HG02610 (cell line): ENCODE data around the gene RAP1B.

Experiments used
- ATAC-seq: cut with Tn5 transposase; IDR thresholded peaks from one replicate; pipeline ENCODE4 v1.9.1; 2021; ENCODE audit warnings: mild to moderate bottlenecking, moderate library complexity; ENCODE audit not compliant: unreplicated experiment

The RAP1B gene

DNA sequence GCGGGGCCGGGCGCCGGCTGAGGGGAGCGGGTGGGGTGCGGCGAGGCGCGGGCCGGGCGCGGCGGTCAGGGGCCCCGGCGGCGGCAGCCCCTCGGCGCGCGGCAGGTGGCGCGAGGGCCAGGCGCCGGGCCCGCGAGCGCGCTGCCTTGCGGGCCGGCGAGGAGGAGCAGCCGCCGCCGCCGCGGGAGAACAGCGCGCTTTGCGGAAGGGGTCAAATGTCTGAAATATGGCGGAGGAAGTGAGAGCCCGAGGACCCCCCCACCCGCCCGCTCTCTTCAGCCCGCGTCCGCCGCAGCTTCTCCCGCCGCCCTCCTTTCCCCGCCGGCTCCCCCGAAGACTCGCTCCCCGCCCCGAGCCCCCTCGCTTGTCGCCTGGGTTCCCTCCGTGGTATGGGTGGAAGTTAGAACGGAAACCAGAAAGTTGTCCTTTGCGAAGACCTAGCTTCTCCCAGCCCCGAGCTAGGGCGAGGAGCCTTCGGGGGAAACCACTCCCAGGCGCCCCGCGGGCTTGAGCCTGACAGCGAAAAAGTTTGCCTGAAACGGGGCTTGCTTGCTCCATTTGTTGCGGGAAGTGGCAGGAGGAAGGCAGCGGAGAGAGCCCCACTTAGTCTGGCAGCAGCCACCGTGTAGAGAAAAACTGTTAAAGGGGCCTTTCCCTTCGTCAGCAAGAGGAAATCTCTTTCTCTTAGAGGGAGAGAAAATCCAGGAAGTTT lies 551 bp downstream of the RAP1B start:
- peak; percentile 19 for ATAC-seq

DNA sequence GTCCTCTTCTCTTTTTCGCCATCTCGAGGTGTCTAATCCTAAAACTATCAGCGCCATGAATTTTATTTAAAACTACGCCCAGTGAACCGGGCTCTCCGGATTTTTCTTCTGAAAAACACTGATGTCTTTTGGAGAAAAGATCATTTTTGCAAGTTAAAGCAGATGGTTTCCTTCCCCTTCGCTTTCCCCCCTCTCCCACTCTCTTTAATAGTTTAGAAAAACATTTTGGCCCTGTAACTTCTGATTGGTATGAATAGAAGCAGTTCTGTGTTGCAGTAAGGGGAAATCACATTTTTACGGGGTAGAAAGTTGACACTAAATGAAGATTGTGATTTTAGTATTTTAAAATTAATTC lies 1.1 kb downstream of the RAP1B start:
- ATAC-seq = no peak

DNA sequence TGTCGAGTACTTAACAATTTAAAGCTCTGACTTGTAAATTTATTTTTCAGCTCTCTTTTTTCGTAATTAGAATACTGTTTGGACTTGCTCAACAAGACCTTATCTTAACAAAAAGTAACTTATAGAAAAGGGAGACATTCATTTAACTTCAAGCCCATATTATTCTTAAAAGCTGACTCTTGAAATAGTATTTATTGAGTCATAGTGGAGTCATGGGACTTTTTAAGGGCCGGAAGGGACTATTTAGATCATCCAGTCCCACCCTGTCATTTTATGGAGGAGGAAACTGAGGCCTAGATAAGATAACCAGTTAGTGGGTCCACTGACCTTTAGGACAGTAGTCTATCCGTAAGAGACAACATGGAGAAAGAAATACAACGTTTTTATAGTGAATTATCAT lies 1.5 kb downstream of the RAP1B start:
- no peak for ATAC-seq

DNA sequence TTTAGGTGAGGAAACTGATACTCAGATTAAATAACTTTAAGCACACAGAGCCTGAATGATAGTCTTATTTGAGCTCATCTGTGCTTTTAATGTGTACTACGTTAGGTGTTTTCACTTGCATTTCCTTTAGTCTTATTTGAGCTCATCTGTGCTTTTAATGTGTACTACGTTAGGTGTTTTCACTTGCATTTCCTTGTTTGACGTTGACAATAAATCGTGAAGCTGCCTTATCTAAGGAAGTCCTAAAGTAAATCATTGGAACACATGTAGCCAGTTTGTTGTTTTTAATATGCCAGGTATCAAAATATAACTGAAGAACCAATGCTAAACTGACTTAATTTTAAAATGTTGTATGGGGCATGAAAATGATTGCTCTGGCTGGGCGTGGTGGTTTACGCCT lies 2.0 kb downstream of the RAP1B start:
- no peak for ATAC-seq

DNA sequence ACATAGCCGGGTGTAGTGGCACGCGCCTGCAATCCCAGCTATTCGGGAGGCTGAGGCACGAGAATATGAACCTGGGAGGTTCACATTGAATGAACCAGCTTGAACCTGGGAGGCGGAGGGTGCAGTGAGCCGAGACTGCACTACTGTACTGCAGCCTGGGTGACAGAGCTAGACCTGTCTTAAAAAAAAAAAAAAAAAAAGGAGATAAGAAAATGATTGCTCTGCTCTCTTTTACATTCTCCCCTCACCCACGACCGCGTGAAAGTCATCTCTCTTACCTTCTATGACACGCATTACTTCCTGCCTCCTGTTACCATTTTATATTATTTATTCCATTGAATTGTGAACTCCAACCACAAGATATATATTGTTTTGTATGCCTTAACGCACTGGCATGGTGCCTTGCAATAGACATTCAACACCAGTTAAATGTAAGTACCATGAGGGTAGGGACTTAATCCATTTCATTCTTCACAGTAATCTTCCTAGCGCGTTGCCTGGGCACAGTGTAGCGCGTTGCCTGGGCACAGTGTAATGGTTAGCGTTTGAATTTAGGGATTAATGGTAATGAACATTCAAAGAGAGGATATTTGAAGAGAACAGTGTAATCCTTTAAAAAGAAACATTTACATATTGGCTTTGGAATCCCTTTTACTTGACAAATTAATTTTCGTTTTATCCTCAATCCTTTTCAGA lies 2.7 kb downstream of the RAP1B start:
- ATAC-seq = no peak

DNA sequence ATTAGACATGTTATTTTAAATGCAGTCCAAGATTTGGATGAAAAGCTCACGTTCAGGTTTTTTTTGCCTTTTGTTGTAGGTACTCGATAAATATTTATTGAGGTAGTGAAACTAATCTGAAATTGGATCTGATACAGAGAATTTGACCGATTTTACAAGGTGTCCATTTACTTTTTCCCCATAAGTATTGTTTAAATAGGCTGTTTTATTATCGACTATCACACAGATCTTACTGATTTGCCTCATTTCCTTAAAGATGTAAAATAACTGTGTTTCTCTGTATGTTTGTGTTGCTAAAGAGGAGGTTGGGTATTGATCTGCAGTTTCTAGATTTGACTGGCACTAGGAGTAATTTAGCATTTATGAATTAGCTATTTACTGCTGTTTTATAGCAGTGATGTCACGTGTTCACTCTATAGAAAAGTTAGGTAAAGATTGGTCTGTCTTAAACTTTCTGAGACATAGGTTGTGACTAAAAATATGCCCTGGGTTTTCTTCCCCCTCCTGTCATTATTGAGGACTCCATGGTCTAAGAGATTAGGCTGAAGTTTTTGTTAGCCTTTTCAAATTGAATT lies 3.5 kb downstream of the RAP1B start:
- no peak for ATAC-seq

DNA sequence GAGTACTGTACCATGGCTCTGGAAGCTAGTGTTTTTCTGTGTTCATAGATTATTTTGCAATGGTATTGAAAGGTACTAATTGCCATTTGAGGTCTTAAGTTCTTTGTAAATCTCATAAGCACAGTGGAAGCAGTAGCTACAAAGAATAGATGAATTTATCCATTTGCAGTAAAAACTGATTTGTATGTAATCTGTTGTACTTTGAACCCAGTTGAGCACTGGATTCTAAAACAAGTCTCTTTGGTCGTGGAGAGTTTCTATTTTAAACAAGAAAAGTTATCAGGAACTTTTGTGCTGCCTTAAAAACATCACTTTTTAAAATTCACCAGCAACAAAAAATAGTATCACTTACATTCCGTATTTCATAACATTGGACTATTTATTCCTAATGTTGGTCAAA lies 4.1 kb downstream of the RAP1B start:
- no peak for ATAC-seq

DNA sequence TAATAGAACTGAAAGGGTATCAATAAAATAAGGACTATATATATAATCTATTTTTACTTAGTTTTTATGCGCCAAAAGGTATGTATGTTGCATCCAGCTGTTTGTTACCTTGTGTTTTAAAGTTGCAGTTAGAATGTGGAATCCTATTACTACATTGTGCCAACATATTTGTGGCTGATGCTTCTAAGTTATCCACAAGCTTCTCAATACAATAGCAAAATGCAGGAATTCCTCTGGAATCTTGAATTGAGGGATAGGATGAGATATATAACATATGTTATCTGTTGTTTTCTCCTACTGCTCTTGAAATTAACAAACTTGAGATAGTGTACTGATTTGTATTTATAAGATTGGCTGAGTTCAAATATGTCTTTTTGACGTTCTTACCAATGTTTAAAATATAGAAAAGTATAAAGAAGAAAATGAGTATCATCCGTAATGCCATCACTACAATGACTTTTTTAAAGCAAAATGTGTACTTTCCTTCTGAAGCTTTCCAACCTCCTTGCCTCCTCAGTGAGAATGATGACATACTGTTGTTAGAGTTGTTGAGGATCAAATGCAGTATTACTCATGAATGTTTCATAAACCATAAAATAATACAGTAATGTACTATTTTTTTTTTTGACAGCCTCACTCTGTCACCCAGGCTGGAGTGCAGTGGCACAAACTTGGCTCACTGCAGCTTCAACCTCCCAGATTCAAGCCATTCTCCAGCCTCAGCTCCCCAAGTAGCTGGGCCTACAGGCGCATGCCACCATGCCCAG lies 6.6 kb downstream of the RAP1B start:
- no peak for ATAC-seq

DNA sequence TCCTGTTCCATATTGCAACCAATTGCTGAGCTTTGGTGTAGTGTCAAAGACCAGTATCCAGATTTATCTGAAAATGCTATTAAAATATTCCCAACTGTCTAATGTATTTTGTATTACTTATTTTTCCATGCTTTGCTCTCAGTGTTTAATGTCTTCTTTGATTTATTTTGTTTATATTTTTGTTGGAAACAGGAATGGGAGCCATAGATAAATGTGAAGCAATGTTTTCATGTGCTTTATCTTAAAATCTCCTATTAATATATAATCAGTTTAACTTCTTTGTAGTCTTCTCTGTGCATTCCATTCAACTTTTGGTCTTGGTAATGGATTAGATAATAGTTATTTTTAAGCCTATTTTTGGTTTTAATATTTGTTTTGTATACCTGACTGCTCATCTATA lies 8.8 kb downstream of the RAP1B start:
- ATAC-seq = no peak

DNA sequence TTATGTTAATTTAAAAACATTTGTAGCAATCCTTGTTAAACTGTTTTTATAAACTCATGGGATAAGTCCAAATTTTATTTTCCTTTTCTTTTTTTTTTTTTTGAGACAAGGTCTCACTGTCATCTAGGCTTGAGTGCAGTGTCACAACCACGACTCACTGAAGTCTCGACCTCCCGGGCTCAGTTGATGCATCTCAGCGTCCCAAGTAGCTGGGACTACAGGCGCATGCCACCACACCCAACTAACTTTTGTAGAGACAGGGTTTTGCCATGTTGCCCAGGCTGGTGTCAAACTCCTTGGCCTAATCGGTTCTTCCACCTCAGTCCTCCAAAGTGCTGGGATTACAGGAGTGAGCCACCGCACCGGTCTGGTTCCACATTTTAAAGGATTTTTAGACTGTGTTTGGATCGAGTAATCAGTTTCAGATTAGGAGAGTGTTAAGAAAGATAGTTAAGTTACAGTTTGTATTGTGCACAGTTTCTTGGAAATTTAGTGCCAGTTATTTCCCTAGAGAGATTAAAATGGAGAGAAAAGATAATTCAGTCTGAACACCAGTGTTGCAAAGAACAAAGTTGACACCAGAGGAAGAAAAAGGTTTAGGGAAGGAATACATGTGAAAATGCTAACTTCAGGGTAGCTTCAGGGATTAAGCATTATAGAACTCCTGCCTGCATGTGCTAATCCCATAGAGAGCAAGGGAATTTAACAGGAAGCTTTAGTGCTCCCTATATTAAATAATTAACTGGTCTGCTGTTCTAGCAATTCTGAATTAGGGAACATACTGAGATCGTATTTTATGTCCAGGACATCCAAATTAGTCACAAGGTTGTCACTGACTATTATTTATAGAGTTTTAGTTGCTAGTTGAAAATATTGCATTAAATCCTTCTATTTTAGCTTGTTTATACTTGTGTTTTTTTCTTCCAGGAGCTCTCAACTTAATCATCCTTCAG lies 10.1 kb downstream of the RAP1B start:
- no peak for ATAC-seq

DNA sequence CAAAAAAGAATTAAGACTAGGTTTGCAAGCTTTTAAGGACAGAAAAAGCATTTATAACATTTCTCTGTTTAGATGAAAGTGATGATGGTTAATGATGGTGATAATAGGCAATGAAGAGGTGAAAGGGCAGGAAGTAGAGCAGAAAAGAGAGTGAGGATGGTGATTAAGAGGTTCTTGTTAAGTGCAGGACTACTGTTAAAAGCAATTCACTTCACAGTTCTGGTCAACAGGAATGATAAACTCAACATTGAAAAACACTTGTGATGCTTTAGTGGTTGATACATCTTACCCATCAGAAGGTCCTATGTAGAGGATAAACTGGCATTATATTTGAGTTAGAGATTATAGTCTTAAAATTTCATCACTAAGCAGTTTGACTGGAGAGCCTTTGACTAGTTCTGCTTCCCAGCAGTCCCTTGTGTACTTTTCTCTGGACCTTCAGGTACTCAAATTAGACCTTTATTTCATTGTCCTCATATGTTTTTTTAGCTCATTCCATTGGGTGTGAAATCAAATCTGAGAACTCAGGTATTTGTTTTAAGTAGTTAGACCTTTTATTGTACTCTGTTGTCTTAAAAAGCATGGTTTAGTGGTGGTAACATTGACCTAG lies 10.9 kb downstream of the RAP1B start:
- no peak for ATAC-seq

DNA sequence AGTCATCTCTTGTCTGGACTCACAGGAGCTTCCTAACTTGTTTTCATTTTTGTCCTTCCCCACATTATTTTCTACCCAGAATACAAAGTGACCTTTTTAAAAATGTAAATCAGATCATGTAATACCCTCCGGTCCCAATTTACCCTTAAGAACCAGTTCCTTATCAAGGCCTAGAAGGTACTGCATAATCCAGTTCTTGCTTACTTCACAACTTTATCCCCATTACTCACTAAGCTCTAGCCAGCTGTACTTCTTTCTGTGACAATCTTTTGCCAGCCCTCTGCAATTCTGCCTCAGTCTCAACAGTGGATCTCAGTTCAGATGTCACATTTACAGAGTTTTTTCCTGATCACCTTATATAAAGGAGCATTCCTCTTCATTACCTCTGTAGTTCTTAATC lies 11.6 kb downstream of the RAP1B start:
- ATAC-seq = no peak

DNA sequence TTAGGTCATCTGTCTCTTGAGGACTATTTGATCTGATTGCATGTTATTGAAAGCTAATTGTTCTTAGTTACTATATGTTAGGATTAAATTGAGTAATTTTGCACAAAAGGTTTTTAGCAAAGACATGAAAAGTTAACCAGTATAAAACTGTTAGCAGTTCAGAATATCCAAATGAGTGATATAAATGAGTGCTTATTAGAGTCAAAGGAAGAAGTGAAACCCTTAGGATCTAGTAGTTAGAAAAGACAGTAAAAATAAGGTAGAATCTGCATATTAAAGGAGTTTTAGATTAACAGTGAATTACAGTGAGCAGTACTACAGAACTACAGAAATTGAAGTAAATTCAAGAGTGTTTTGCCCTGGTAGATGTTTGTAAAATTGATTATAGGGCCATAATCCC lies 12.4 kb downstream of the RAP1B start:
- no peak for ATAC-seq

DNA sequence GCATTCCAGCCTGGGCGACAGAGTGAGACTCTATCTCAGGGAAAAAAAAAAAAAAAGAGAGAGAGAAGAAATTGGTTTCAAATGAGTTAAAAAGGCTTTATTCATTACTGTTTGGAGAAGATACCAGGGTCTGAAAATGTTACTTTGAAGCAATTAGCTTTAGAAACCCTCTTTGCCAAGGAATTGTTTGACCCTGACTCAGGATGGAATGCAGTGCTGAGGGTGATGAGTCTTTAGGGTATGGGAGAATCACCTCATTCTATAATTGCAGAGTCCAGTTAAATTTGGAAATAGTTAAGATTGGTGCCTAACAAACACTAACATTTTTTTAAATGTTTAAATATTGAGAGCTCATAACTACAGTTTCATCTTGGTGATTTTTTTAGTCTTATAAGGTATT lies 13.3 kb downstream of the RAP1B start:
- ATAC-seq = no peak

DNA sequence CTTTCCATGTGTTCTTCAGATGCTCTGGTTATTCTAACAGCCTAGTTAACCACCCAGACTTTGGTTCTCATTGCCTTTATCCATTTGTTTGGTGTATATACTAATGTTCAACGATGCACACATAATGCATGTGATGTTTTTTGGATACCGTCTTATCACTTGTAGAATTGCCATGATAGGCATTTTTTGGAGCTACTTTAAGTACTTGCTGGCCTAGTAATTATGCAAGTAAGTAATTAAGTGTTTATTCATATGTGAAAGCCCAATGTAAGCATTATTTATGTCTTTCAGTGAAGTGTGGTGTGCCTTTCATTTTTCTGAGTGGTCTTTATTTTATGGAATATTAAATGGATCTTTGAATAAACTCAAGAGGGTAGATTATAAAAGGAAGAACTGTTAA lies 14.2 kb downstream of the RAP1B start:
- ATAC-seq = no peak

DNA sequence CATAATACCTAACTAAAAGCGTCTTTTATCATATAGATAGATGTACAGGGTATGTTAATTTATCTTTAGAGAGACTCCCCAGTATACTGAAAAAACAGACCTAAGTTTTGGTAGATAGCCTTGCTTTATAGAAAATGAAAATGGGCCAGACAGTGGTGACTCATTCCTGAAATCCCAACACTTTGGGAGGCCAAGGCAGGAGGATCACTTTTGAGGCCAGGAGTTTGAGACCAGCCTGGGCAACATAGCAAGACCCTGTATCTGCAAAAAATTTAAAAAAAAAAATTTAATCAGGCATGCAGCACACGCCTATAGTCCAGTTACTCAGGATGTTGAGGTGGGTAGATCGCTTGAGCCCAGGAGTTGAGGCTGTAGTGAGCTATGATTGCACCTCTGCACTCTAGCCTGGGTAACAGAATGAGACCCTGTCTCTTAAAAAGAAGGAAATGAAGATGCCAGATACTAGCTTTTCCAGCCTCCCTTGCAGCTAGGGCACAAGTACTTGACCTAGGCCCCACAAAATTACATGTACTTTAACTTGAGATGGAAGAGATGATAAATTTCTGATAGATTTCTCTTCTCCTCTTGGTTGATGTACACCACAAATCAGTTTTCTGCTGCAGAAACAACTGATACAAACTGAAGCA lies 17.1 kb downstream of the RAP1B start:
- no peak for ATAC-seq

DNA sequence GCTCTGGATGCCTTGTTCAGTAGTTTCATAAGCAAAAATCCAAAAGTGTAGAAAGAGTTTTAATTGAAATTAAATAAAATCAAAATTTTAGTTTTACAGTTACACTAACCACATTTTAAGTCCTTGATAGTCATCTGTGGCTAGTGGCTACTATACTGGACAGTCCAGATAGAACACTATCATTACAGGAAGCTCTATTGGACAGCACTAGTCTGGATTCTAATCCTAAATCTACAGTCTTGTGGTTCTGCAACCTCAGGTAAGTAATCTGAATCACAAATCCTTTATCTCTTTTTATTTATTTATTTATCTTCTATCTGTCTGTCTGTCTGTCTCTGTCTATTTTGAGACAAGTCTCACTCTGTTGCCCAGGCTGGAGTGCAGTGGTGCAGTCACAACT lies 18.0 kb downstream of the RAP1B start:
- ATAC-seq = no peak

DNA sequence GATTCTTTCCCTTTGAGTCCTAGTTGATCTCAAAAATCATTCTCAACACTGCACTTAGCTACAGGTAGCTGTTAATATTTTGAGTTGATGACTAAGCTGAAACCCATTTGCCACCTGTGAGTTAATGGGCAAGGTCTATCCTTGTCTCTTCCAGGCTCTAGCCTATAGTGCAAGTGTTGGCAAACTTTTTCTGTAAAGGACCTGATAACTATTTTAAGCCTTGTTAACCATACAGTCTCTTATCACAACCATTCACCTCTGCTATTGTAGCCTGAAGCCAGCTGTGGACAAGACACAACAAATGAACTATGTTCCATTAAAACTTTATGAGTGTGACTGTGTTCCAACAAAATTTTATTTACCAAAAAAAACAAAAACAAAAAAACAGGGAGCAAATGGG lies 19.4 kb downstream of the RAP1B start:
- ATAC-seq = no peak

DNA sequence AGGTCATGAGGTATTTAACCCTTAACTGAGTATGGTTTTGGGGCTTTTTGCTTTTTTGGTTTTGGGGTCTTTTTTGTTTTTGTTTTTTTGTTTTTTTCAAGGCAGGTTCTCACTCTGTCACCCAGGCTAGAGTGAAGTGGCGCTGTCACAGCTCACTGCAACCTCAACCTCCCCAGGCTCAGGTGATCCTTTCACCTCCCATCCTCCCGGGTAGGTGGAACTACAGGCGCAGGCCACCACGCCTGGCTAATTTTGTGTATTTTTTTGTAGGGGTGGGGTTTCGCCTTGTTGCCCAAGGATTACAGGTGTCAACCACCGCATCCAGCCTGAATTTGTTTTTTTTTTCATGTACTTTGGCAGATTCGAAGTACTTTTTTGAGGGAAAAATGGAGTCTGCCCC lies 19.9 kb downstream of the RAP1B start:
- ATAC-seq = no peak

DNA sequence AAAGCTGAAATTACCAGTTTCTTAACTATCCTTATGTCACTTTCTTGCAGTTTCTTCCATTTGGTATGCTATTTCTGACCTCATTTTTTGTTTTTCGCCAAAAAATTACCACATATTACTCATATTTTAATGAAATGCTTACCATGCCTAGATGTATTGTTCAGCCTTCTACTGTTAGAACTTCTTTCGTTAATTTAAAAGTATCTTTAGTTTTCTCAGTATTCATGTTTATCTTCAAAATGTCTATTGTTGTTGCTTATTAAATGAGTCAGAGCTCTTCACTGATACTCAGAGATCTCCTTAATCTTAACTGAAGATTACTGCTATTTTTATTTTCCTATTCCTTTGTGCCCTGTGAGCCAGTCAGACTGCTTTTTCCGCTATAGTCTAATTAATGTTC lies 20.5 kb downstream of the RAP1B start:
- ATAC-seq = no peak
